GM19395 (cell line): ENCODE results near the gene RUSF1.
A peak's percentile ranks its signal among the peaks of the same experiment; 100 is the strongest.
"Not testable (repeated sequence)": the region's sequence is repeated elsewhere in the genome, so short reads cannot be mapped to it uniquely, and the experiment has no call there.

Experiments used
- ATAC-seq: cut with Tn5 transposase; IDR thresholded peaks from one replicate; pipeline ENCODE4 v1.9.1; 2021; ENCODE audit warnings: mild to moderate bottlenecking, moderate library complexity; ENCODE audit not compliant: unreplicated experiment

The RUSF1 gene

GRCh38 chr16:31507929-31508705 lies at the start of gene RUSF1:
RUSF1 (minus strand) TSS chr16:31508391; CDS start chr16:31508373, 18 bp downstream.
- peak; percentile 81 for ATAC-seq

- ATAC-seq: no peak
Observed at GRCh38 chr16:31542763-31543162, 34.6 kb upstream of the RUSF1 start.

- not testable (repeated sequence) for ATAC-seq
Observed at GRCh38 chr16:31539762-31540161, 31.6 kb upstream of the RUSF1 start.

- not testable (repeated sequence) for ATAC-seq
Observed at GRCh38 chr16:31538243-31538598, 30.0 kb upstream of the RUSF1 start.

GRCh38 chr16:31537362-31538242 lies 29.4 kb upstream of the RUSF1 start:
- no peak for ATAC-seq

- no peak for ATAC-seq
Observed at GRCh38 chr16:31536804-31537361, 28.7 kb upstream of the RUSF1 start.

GRCh38 chr16:31535737-31536136 lies 27.5 kb upstream of the RUSF1 start:
- no peak for ATAC-seq

- ATAC-seq: no peak
Observed at GRCh38 chr16:31532896-31533295, 24.7 kb upstream of the RUSF1 start.

GRCh38 chr16:31532120-31532519 lies 23.9 kb upstream of the RUSF1 start:
- ATAC-seq: no peak

- no peak for ATAC-seq
Observed at GRCh38 chr16:31531096-31531495, 22.9 kb upstream of the RUSF1 start.

GRCh38 chr16:31530405-31530804 lies 22.2 kb upstream of the RUSF1 start:
- no peak for ATAC-seq

- ATAC-seq: no peak
Observed at GRCh38 chr16:31529937-31530312, 21.7 kb upstream of the RUSF1 start.

GRCh38 chr16:31529108-31529936 lies 21.1 kb upstream of the RUSF1 start:
- ATAC-seq: no peak

GRCh38 chr16:31528523-31529107 lies 20.4 kb upstream of the RUSF1 start:
- ATAC-seq: no peak

GRCh38 chr16:31527734-31528274 lies 19.6 kb upstream of the RUSF1 start, which contains the start of gene AHSP:
AHSP (plus strand) TSS chr16:31527900; CDS start chr16:31528140, 240 bp downstream.
- ATAC-seq: no peak

GRCh38 chr16:31525113-31525512 lies 16.9 kb upstream of the RUSF1 start:
- no peak for ATAC-seq

GRCh38 chr16:31523768-31524167 lies 15.6 kb upstream of the RUSF1 start:
- not testable (repeated sequence) for ATAC-seq

- no peak for ATAC-seq
Observed at GRCh38 chr16:31522071-31522470, 13.9 kb upstream of the RUSF1 start.

GRCh38 chr16:31521368-31521767 lies 13.2 kb upstream of the RUSF1 start:
- no peak for ATAC-seq
